BE2C (cell line): ENCODE results near the gene SERPINA3.

Experiments used
- DNase-seq: peaks from one replicate; pipeline ENCODE4 v3.0.0-alpha.2; 2020
- H3K27me3 ChIP-seq: fragments of 250-450 bp; sonication (Bioruptor Pico); 2 replicates; pipeline ENCODE4 v1.5.1; 2020; ENCODE audit warnings: mild to moderate bottlenecking
- H3K36me3 ChIP-seq: fragments of 250-450 bp; sonication (Bioruptor Pico); 2 replicates; pipeline ENCODE4 v1.5.1; 2020; ENCODE audit warnings: mild to moderate bottlenecking
- H3K4me1 ChIP-seq: fragments of 250-450 bp; sonication (Bioruptor Pico); 2 replicates; pipeline ENCODE4 v1.5.1; 2020
- H3K4me3 ChIP-seq: 2 replicates; pipeline ENCODE4 v1.5.1; 2011; ENCODE audit warnings: low read depth, low read length
- H3K9me3 ChIP-seq: fragments of 250-450 bp; sonication (Bioruptor Pico); 2 replicates; pipeline ENCODE4 v1.5.1; 2020
- TF ChIP-seq, protein P1 (sequence below): IDR thresholded peaks from 2 replicates; pipeline ENCODE4 v1.5.1; 2012; ENCODE audit warnings: mild to moderate bottlenecking, low read depth, low read length

SERPINA3 gene

DNA sequence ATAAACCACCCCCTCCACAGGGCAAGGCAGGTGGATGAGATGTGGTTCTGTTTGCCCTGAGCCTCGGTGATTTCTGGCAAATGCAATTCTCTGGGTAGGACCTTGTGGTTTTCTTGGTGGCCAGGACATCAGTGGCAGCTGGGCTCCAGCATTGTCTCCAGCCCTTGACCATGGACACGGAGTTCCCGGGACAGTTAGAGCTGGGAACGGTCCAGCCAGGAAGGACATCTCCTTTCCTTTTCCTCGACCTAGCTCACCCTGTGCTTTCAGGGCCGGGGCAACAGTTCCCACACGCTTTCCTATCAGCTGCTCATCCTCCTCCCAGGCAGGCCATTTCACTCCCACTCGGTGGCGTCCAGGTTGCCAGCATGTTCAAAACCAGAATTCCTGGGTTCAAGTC is 41.8 kb upstream of the SERPINA3 start:
- no peaks in the 10 kb centered on the region for H3K27me3 ChIP-seq
- H3K4me3 ChIP-seq = no peak overlapping the region
- H3K36me3 ChIP-seq = no peaks in the 10 kb centered on the region
- TF ChIP-seq, protein P1, sequence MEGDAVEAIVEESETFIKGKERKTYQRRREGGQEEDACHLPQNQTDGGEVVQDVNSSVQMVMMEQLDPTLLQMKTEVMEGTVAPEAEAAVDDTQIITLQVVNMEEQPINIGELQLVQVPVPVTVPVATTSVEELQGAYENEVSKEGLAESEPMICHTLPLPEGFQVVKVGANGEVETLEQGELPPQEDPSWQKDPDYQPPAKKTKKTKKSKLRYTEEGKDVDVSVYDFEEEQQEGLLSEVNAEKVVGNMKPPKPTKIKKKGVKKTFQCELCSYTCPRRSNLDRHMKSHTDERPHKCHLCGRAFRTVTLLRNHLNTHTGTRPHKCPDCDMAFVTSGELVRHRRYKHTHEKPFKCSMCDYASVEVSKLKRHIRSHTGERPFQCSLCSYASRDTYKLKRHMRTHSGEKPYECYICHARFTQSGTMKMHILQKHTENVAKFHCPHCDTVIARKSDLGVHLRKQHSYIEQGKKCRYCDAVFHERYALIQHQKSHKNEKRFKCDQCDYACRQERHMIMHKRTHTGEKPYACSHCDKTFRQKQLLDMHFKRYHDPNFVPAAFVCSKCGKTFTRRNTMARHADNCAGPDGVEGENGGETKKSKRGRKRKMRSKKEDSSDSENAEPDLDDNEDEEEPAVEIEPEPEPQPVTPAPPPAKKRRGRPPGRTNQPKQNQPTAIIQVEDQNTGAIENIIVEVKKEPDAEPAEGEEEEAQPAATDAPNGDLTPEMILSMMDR = no peak
- no peaks in the 10 kb centered on the region for H3K4me1 ChIP-seq
- H3K9me3 ChIP-seq = no peaks in the 10 kb centered on the region
- DNase-seq = no peak

DNA sequence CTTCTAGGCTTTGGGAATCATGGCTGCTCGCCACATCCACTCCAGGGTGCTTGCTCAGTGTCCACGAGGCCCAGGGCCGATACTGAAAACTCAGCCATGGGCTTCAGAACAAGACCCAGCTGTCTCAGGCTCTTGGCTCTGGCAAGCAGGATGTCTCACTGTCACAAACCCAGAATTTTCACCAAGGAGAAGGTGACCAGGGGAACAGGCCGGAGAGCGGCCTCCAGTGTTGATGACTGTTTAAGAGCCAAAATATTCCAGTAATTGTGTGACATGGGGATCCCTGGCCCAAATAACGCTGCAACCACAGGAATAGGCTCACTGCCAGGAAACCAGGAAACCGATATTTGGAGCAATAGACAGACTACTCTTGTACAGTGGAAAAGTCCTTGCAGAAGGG is 40.8 kb upstream of the SERPINA3 start:
- no peaks in the 10 kb centered on the region for H3K4me1 ChIP-seq
- no peak for DNase-seq

DNA sequence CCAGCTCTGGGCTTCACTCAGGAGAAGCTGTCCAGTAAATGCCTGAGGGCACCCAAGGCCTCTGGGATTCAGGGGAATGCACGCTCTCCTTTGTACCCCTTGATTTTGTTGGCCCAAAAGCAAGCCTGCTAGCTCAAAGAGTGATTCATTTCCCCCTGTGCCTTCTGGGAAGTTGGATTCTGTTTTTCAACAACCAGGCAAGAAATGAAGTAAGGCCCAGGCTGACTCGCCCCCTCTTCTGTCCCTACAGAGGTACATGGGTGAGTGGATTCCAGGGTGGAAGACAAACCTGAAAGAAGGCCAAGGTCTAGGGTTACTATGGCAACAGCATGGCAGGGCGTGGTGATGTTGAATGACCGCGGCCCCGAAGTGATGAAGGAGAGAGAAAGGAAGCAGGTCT is 40.2 kb upstream of the SERPINA3 start:
- H3K36me3 ChIP-seq = no peaks in the 10 kb centered on the region
- no peak overlapping the region for H3K4me3 ChIP-seq
- H3K9me3 ChIP-seq = no peaks in the 10 kb centered on the region
- H3K4me1 ChIP-seq = no peaks in the 10 kb centered on the region
- DNase-seq = no peak
- H3K27me3 ChIP-seq = no peaks in the 10 kb centered on the region
- TF ChIP-seq, protein P1 = no peak

More for the DNA sequence above, 40.8 kb upstream of the SERPINA3 start:
- Histone ChIP-seq H3K9me3 (no peaks in the 10 kb centered on the region), H3K4me3 (no peak overlapping the region), H3K36me3 (no peaks in the 10 kb centered on the region), H3K27me3 (no peaks in the 10 kb centered on the region)
- TF ChIP-seq, protein P1 = no peak

DNA sequence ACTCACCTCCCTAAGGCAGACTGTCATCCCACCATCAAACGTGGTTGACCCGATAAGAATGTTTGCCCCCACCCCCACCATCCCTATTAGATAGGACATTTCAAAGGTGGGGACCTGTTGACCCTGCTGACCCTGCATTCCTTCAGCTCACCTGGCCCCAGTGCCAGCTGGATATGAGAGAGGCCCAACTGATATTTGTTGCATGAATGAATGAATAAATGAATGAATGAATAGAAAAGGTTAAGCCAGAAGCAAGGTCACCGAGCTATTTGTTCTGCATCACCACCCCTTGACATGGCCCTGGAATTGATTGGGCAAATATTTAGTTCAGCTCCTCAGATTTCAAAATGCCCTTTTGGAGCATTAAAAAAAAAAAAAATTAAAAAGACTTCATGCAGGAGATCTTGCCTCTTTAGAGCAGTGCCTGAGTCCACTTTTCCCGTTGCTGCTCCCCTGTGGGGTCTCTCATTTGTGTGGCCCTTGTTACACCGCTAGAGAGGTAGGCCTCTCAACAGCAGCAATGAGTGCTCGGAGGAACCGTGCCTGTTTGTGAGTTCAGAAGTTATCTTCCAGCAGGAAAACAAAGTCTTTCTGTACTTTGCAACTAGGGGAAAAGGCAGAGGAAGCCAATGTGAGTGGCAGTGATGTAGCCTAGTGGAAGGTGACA is 39.4 kb upstream of the SERPINA3 start:
- Histone ChIP-seq H3K9me3 (no peaks in the 10 kb centered on the region), H3K36me3 (no peaks in the 10 kb centered on the region), H3K4me1 (no peaks in the 10 kb centered on the region), H3K27me3 (no peaks in the 10 kb centered on the region), H3K4me3 (no peak overlapping the region)
- TF ChIP-seq, protein P1 = no peak
- no peak for DNase-seq

DNA sequence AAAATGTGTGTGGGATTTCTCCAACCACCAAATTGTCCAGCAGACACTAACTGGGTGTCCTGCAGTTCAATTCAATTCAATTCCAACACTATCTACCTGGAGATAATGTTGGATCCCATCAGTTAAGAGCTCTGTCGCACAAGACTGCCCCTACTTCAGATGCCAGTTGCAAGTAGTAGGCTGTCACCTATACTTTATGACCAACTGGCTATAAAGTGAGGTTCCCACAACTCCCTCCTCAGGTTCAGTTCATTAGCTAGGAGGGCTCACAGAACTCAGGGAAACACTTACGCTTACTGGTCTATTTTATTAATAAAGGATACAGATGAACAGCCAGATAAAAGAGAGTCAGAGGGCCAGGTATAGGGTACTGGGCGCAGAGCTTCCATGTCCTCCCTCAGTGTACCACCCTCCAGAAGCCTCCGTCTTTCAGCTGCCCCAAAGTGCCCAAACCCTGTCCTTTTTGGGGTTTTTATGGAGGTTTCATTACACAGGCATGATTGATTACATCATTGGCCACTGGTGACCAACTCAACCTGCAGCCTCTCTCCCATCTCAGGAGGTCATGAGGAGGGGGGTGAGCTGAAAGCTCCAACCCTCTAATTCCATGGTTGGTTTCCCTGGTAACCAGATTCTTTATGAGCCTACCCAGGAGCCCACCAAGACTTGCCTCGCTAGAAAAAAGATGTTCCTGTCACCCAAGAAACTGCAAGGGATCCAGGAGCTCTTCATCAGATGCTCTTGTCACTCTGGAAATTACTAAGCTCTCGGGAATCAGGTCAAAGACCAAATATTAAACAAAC is 38.5 kb upstream of the SERPINA3 start:
- TF ChIP-seq, protein P1 = no peak
- H3K9me3 ChIP-seq = no peaks in the 10 kb centered on the region
- no peak for DNase-seq
- no peak overlapping the region for H3K4me3 ChIP-seq
- no peaks in the 10 kb centered on the region for H3K27me3 ChIP-seq
- H3K4me1 ChIP-seq = no peaks in the 10 kb centered on the region
- H3K36me3 ChIP-seq = no peaks in the 10 kb centered on the region

DNA sequence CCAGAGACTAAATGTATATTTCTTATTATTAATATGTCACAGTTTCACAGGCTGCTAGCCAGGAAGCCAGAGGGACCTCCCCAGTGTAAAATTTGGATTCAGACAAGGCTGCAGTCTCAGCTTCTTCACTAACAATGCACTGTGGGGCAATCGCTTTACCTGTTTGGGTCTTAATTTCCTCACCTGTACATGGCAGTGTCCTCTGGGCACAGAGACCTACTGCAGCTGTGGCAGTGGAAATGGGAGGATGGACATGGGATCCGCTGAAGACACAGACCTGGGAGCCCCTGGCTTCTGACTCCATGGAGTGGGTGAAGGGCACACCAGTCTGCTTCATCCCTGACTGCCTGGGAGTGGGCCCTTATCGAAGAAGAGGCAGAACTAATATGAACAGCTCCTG is 37.9 kb upstream of the SERPINA3 start:
- Histone ChIP-seq H3K36me3 (no peaks in the 10 kb centered on the region), H3K4me3 (no peak overlapping the region), H3K4me1 (no peaks in the 10 kb centered on the region), H3K27me3 (no peaks in the 10 kb centered on the region), H3K9me3 (no peaks in the 10 kb centered on the region)
- no peak for DNase-seq
- TF ChIP-seq, protein P1 = no peak
